HFFc6 (cell line): ENCODE results near the gene GGACT. TPM values are rescaled to one million over a fixed set of nuclear protein-coding genes. Genes with fewer than 3 reads are reported as not detected.
A peak's percentile ranks its signal among the peaks of the same experiment; 100 is the strongest.

Experiments
- DNase-seq: peaks from one replicate; pipeline ENCODE4 v3.0.0-alpha.2; 2018
- H3K27ac Mint-ChIP-seq: 2 replicates; pipeline ENCODE4 v1.8.0; 2020; ENCODE audit warnings: mild to moderate bottlenecking, mixed read lengths
- H3K27me3 Mint-ChIP-seq: 2 replicates; pipeline ENCODE4 v1.8.0; 2021; ENCODE audit warnings: mild to moderate bottlenecking, moderate library complexity, mixed read lengths; ENCODE audit not compliant: insufficient read depth
- H3K36me3 Mint-ChIP-seq: 2 replicates; pipeline ENCODE4 v1.8.0; 2021; ENCODE audit warnings: low read depth, mixed read lengths
- H3K4me1 Mint-ChIP-seq: 2 replicates; pipeline ENCODE4 v1.8.0; 2020; ENCODE audit warnings: low read depth, mixed read lengths
- H3K4me3 Mint-ChIP-seq: 2 replicates; pipeline ENCODE4 v1.8.0; 2020; ENCODE audit warnings: mild to moderate bottlenecking, moderate library complexity, mixed read lengths
- H3K9me3 Mint-ChIP-seq: 2 replicates; pipeline ENCODE4 v1.8.0; 2020; ENCODE audit warnings: mild to moderate bottlenecking, mixed read lengths
- CTCF ChIP-seq: fragments of 200-600 bp; sonication (generic); IDR thresholded peaks from 2 replicates; pipeline ENCODE4 v1.5.0; 2021; ENCODE audit warnings: antibody characterized with exemption, mild to moderate bottlenecking
- total RNA-seq, 6 experiments: library from RNA; stranded (reverse); fragmentation: NEBNext Ultra II Directional; extraction: Animal tissue kit (Norgen Biotek cat#: 25700); gene quantifications; 2 replicates in 1 of 6; 3 replicates in 5 of 6; pipeline ENCODE4 v1.2.3, GENCODE V29; 2021

The GGACT gene
- total RNA-seq, 6 experiments from 2014 or later = 0.99 to 3.0 (median 1.8) TPM

DNA sequence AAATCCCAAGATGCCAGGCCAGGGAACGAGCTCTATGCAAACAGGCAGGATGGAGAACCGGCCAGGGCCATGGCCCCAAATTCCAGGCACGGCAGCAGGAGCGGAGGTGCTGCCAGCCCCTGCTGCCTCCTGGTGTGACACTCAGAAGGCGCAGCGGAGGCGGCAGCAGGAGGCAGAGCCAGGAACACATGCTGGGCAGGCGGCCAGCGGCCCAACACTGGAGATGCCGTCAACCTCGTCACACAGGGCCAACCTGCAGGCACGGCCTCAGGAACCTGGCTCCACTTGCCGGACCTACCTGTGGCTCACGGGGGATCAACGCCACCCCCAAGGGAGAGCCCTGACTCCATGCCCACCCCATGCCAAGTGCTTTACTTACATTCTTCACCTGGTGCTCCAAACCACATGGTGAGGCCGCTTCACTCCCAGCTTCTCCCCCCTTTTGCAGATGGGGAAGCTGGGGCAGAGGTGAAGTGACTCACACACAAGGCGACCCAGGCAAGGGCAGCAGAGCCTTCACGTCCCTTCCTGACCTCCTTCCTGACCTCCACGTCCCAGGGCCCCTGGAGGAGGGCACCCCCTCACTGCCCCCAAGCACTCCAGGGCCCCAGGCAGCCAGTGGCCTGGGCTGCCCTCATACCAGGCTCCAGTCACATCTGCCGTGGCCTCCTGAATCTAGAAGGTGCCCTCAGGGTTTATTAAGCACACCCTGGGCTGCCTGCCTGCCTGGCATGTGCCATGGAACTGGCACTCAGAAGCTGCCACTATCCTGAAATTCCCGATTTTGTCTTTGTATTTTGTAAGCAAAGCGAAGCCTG lies 43.5 kb downstream of the GGACT start:
- Mint-ChIP-seq H3K4me1 (peaks cover 18% of the 10 kb centered on the region), H3K27ac (no peak overlapping the region), H3K36me3 (peaks cover 5% of the 10 kb centered on the region; the same call in 1 of the 2 replicates), H3K27me3 (no peaks in the 10 kb centered on the region; the same call in none of the 2 replicates), H3K4me3 (no peak overlapping the region), H3K9me3 (no peaks in the 10 kb centered on the region)
- TF ChIP-seq CTCF = no peak
- DNase-seq = no peak

DNA sequence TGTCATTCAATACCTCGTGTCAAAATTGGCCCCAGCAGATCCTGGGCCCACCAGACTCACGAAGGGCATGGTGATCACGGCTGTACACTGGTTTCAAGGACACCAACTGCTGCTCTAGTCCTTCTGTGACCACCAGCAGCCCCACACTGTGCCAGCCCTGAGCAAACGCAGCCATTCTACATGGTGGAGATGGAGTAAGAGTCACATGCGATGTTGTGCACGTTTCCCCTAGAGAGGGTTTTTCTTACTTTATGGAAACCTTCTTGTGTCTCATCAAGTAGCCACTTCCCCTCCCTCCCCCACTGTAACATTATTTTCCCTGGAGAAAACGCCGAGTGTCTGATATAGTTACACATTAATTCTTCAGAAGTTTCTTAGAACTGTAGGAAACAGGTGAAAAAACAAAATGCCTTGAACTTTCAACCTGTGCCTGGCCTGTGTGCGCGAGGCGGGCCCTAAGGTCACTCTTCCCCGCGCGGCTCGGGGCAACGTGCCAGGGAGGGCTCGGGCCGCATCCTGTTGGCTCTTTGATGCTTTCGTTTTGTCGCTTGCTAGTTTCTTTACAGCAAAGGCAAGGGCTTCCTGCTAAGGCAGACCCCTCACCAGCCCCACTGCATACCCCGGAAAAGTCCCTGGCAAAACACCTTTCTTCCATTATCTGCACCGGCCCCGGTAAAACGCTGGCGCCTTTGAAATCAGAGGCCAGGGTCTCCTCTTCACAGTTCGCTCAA lies 44.6 kb downstream of the GGACT start:
- Mint-ChIP-seq H3K4me3 (no peak overlapping the region), H3K4me1 (peaks cover 17% of the 10 kb centered on the region), H3K36me3 (peaks cover 5% of the 10 kb centered on the region; the same call in 1 of the 2 replicates), H3K27me3 (no peaks in the 10 kb centered on the region; the same call in none of the 2 replicates), H3K9me3 (no peaks in the 10 kb centered on the region), H3K27ac (no peak overlapping the region)
- no peak for TF ChIP-seq CTCF
- DNase-seq = no peak

DNA sequence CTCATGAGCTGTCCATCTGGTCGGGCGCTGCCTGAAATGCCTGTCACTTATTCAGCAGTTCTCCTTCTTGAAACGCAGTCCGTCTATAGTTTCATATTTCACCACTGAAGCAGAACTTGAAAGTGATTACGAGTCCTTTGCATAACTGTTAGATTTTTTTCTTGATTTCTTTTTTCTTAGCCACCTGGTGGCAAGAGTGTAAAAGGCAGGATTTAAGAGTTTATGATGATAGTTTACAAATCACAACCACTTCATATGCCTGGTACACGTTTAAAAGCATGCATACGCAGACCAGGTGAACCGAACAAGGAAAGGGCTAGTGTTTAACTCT lies 45.8 kb downstream of the GGACT start:
- H3K27me3 Mint-ChIP-seq = no peaks in the 10 kb centered on the region; the same call in none of the 2 replicates
- peaks cover 12% of the 10 kb centered on the region for H3K4me1 Mint-ChIP-seq

DNA sequence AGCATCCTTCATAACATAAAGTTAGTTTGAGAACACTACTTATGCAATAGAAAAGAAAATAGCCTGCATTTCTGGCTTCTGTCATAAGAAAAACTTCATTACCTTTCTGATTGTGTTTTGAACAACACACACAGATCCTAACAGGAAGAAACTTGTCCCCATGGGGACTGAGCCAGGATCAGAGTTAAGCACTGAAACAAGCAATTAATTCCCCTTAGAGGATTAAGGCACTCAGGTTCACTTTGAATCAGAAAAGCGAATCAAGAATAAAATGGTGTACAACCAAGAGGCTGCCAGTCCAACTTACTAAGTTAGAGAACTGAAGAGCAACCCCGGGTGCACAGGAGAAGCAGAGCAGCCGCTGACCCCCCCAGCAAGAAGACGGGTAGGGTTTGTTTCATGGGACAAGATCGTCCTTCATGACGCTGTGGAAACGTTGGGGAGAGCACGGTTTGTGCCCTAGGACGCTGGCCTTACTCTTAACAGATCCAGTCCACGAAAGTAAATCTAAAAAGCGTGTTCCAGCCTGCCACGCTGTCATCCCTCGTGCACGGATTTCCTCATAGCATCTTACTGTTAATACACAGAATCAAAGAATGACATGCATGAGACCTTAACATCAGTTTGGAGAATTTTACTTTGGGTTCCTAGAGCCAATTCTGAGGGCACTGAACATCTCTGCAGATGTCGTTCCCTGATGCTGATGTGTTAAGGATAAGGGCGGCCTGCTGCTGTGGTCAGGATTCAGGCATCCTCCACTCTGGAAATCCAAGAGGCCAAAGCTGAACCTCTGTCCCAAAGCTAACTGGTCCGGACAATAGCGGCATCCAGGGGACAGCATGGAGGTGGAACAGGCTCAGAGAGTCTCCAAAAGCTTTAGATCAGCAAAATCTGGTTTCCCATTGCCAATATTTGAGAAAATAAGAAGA lies 46.4 kb downstream of the GGACT start:
- Mint-ChIP-seq H3K36me3 (peaks cover 5% of the 10 kb centered on the region; the same call in 1 of the 2 replicates), H3K4me3 (no peak overlapping the region), H3K9me3 (no peaks in the 10 kb centered on the region), H3K27ac (no peak overlapping the region), H3K27me3 (no peaks in the 10 kb centered on the region; the same call in 1 of the 2 replicates), H3K4me1 (peaks cover 6% of the 10 kb centered on the region)
- DNase-seq = no peak
- TF ChIP-seq CTCF = no peak

More for the DNA sequence above, 45.8 kb downstream of the GGACT start:
- Mint-ChIP-seq H3K27ac (no peak overlapping the region), H3K4me3 (no peak overlapping the region), H3K9me3 (no peaks in the 10 kb centered on the region), H3K36me3 (peaks cover 5% of the 10 kb centered on the region; the same call in 1 of the 2 replicates)
- peak; percentile 42 for DNase-seq
- TF ChIP-seq CTCF = peak; percentile 77

- TF ChIP-seq CTCF = no peak
These were observed 48.0 kb downstream of the GGACT start for GRCh38 chr13:100540621-100541020.

More at GRCh38 chr13:100540621-100541020, 48.0 kb downstream of the GGACT start:
- DNase-seq = peak; percentile 21
- peaks cover 6% of the 10 kb centered on the region for H3K4me1 Mint-ChIP-seq
- no peak overlapping the region for H3K27ac Mint-ChIP-seq
- no peaks in the 10 kb centered on the region; the same call in 1 of the 2 replicates for H3K27me3 Mint-ChIP-seq
- H3K36me3 Mint-ChIP-seq = peaks cover 5% of the 10 kb centered on the region; the same call in 1 of the 2 replicates
- H3K9me3 Mint-ChIP-seq = no peaks in the 10 kb centered on the region
- no peak overlapping the region for H3K4me3 Mint-ChIP-seq
